HUES64 (cell line): Measurements from ENCODE around the gene MEN1.
"Not testable (repeated sequence)": the region's sequence is repeated elsewhere in the genome, so short reads cannot be mapped to it uniquely, and the experiment has no call there.

Experiments
- H3K27ac ChIP-seq: 2 replicates; pipeline ENCODE4 v1.7.0; 2013; ENCODE audit warnings: low read depth, low read length, inconsistent platforms
- H3K27me3 ChIP-seq: 2 replicates; pipeline ENCODE4 v1.6.1; 2013; ENCODE audit warnings: mild to moderate bottlenecking, low read length; ENCODE audit not compliant: insufficient read depth
- H3K36me3 ChIP-seq: 2 replicates; pipeline ENCODE4 v1.6.1; 2013; ENCODE audit warnings: mild to moderate bottlenecking, low read length; ENCODE audit not compliant: insufficient read depth
- H3K4me1 ChIP-seq: 2 replicates; pipeline ENCODE4 v1.6.1; 2013; ENCODE audit warnings: mild to moderate bottlenecking, low read length, moderate library complexity; ENCODE audit not compliant: insufficient read depth
- H3K4me3 ChIP-seq: 2 replicates; pipeline ENCODE4 v1.5.1; 2013; ENCODE audit warnings: mild to moderate bottlenecking, low read length, moderate library complexity
- H3K9ac ChIP-seq: 2 replicates; pipeline ENCODE4 v1.6.1; 2013; ENCODE audit warnings: mild to moderate bottlenecking, low read depth, low read length
- H3K9me3 ChIP-seq: 2 replicates; pipeline ENCODE4 v1.6.1; 2013; ENCODE audit warnings: low read depth, low read length; ENCODE audit not compliant: insufficient read depth
- WGBS: fragments of 150-250, 120-280 bp; methylation state at CpG from one replicate; pipeline ENCODE4 v1.1.7; 2013; ENCODE audit warnings: missing lambda C conversion rate; 5-methylcytosine and 5-hydroxymethylcytosine counted together

Gene MEN1

DNA sequence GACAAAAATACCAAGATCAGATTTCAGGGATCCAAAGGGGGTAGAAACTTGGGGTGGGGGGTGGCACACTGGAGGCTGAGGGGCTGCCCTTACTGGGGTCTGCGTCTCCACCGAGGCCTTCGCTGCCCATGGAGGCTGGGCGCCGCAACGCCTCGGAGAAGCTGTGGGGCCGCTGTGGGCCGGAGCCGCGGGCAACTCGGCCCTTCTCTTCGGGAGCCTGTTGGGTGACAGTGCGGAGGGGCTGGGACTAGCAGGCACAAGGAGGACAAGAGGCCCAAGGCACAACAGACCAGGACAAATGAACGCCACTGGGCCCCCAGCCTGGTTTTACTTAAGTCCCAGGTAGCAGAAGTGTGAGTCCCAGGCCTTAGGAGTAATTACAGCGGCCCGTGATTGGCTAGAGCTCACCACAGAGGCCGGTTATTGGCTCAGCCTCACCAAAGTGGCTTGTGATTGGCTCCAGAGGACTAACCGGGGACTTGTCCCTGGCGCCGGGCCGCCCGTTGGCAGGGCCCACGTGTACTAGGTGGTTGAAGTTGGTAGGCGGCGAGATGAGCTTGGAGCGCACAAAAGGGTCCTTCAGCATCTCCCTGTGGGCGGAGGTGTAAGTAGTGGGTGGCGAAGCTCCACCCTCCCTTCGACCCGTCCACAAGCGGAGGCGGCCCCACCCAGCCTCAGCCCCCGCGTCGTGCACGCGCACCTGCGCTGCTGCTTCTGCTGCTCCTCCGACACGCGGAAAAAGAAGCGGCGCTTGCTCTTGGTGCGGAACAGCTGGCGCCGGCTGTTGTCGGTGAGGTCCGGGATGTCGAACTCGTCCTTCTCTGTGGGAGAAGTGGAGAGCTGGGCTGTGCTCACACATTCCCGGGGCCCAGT is 16.5 kb upstream of the MEN1 start:
- Histone ChIP-seq H3K27ac (no peak overlapping the region), H3K27me3 (no peaks in the 10 kb centered on the region), H3K36me3 (peaks cover 7% of the 10 kb centered on the region; the same call in 1 of the 2 replicates), H3K4me1 (no peaks in the 10 kb centered on the region), H3K4me3 (no peak overlapping the region), H3K9me3 (no peaks in the 10 kb centered on the region), H3K9ac (no peak overlapping the region)
- WGBS: 94% methylated on average over 52 of the region's 52 CpGs

GRCh38 chr11:64826062-64826461 is 15.7 kb upstream of the MEN1 start:
- 85% methylated on average over 7 of the region's 7 CpGs for WGBS
- H3K9ac ChIP-seq: no peak overlapping the region
- H3K9me3 ChIP-seq: no peaks in the 10 kb centered on the region

GRCh38 chr11:64823568-64824119 is 13.3 kb upstream of the MEN1 start:
- no peaks in the 10 kb centered on the region for H3K4me1 ChIP-seq
- WGBS: 86% methylated on average over 11 of the region's 11 CpGs
- H3K9me3 ChIP-seq: no peaks in the 10 kb centered on the region

More at GRCh38 chr11:64826062-64826461, 15.7 kb upstream of the MEN1 start:
- Histone ChIP-seq H3K27me3 (no peaks in the 10 kb centered on the region), H3K36me3 (peaks cover 7% of the 10 kb centered on the region; the same call in 1 of the 2 replicates), H3K4me1 (no peaks in the 10 kb centered on the region), H3K4me3 (no peak overlapping the region), H3K27ac (no peak overlapping the region)

GRCh38 chr11:64817476-64817875 is 7.1 kb upstream of the MEN1 start:
- Histone ChIP-seq H3K4me1 (no peaks in the 10 kb centered on the region), H3K36me3 (no peaks in the 10 kb centered on the region), H3K27ac (no peak overlapping the region), H3K27me3 (no peaks in the 10 kb centered on the region), H3K9me3 (no peaks in the 10 kb centered on the region), H3K9ac (no peak overlapping the region), H3K4me3 (no peak overlapping the region)
- WGBS: 91% methylated on average over 3 of the region's 3 CpGs

More at GRCh38 chr11:64823568-64824119, 13.3 kb upstream of the MEN1 start:
- Histone ChIP-seq H3K27ac (no peak overlapping the region), H3K27me3 (no peaks in the 10 kb centered on the region), H3K9ac (no peak overlapping the region), H3K4me3 (no peak overlapping the region), H3K36me3 (no peaks in the 10 kb centered on the region)

DNA sequence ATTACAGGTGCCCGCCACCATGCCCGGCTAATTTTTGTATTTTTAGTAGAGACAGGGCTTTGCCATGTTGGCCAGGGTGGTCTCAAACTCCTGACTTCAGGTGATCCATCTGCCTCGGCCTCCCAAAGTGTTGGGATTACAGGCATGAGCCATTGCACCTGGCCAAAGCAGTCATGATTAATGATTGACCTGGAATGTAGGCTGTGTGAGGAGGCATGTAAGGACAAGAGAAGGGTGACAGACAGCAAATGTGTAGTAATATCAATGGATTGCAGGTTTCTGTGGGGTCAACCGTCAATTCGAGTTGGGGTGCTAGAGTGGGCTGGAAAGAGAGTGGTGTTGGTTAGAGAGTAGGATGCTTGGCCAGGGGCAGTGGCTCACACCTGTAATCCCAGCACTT is 5.1 kb upstream of the MEN1 start:
- H3K4me1 ChIP-seq, H3K36me3 ChIP-seq, H3K27ac ChIP-seq, H3K27me3 ChIP-seq, H3K9me3 ChIP-seq, H3K4me3 ChIP-seq, H3K9ac ChIP-seq: not testable (repeated sequence)
- 91% methylated on average over 5 of the region's 5 CpGs for WGBS

DNA sequence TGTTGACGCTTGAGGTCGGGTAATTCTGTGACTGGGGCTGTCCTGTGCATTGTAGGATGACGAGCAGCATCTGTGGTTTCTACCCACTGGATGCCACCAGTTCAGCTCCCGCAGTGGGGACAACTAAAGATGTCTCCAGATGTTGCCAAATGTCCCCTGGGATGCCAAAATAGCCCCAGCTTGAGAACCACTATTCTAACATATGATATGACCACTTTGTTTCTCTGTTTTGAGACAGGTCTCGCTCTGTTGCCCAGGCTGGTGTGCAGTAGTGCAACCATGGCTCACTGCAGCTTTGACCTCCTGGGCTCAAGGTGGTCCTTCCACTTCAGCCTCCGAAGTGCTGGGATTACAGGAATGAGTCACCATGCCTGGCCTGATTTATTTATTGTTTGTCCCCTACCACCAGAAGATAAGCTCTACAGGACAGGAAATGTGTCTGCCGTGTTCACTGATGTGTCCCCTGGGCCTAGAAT is 4.4 kb upstream of the MEN1 start:
- H3K27ac ChIP-seq: no peak overlapping the region
- no peaks in the 10 kb centered on the region for H3K36me3 ChIP-seq
- no peak overlapping the region for H3K9ac ChIP-seq
- 79% methylated on average over 7 of the region's 7 CpGs for WGBS
- H3K4me3 ChIP-seq: no peak overlapping the region
- H3K9me3 ChIP-seq: no peaks in the 10 kb centered on the region
- no peaks in the 10 kb centered on the region for H3K27me3 ChIP-seq
- H3K4me1 ChIP-seq: no peaks in the 10 kb centered on the region

DNA sequence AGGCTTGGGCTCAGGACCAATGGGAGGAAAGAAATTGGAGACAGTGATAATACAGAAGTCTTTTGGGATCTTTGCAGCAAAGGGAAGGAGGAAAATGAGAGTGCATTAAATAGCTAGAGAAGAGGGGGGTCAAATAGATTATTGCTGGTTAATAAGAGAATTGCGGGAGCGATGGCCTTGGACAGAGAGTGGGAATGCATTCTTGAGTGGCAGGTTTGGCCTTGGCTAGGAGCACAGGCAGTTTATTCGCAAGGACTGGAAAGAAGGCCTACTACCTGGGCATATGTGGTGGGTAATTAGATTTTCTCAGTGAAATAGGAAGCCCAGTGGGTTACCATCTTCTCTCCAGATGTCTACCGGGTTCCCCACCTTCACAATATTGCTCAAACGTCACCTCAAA is 3.5 kb upstream of the MEN1 start:
- no peaks in the 10 kb centered on the region for H3K36me3 ChIP-seq
- H3K27me3 ChIP-seq: no peaks in the 10 kb centered on the region
- H3K9me3 ChIP-seq: no peaks in the 10 kb centered on the region
- peaks cover 5% of the 10 kb centered on the region for H3K4me1 ChIP-seq
- 91% methylated on average over 5 of the region's 5 CpGs for WGBS
- H3K4me3 ChIP-seq: no peak overlapping the region
- H3K27ac ChIP-seq: no peak overlapping the region
- H3K9ac ChIP-seq: no peak overlapping the region

GRCh38 chr11:64810891-64811272 is 531 bp upstream of the MEN1 start:
- H3K4me3 ChIP-seq: peak overlapping the region; percentile 94
- no peak overlapping the region for H3K27ac ChIP-seq
- WGBS: 41% methylated on average over 14 of the region's 17 CpGs
- peaks cover 21% of the 10 kb centered on the region for H3K36me3 ChIP-seq
- H3K27me3 ChIP-seq: no peaks in the 10 kb centered on the region
- peak overlapping the region; percentile 49; the same call in 1 of the 2 replicates for H3K9ac ChIP-seq
- peaks cover 5% of the 10 kb centered on the region for H3K4me1 ChIP-seq
- H3K9me3 ChIP-seq: no peaks in the 10 kb centered on the region

DNA sequence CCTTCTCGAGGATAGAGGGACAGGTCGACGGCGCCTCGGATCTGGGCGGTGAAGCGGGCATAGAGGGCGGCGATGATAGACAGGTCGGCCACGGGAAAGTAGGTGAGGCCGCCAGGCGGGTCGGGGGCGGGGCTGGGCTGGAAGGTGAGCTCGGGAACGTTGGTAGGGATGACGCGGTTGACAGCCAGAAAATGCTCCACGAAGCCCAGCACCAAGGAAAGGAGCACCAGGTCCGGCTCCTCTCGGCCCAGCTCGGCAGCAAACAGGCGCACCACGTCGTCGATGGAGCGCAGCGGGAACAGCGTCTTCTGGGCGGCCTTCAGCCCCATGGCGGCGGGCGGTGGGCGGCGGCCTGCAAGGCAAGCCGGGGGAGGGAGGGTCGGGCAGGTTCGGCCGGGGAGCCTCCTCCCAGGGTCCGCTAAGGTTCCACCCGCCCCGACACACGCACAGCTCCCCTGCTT is 540 bp downstream of the MEN1 start:
- Histone ChIP-seq H3K36me3 (peaks cover 28% of the 10 kb centered on the region), H3K4me3 (peak overlapping the region; percentile 94), H3K4me1 (peaks cover 5% of the 10 kb centered on the region), H3K9ac (peak overlapping the region; percentile 61), H3K27ac (peak overlapping the region; percentile 60; the same call in 1 of the 2 replicates), H3K9me3 (no peaks in the 10 kb centered on the region), H3K27me3 (no peaks in the 10 kb centered on the region)
- 2% methylated on average over 44 of the region's 44 CpGs for WGBS

DNA sequence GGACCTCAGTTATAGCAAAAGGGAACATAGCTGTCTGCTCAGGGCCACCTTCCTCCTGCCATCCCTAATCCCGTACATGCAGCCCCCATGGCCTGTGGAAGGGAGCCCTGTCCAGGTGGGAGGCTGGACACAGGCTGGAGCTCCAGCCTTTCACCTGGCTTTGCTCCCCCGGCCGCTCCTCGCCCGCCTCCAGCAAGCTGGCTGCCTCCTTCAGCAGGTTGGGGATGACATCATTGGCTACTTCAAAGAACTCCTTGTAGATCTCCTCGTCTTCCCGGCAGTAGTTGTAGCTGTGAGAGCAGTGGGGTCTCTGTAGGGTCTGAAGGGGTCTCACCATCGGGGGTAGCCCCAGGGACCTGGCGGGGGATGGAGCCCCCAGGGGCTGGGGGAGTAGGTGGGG is 4.9 kb downstream of the MEN1 start:
- peaks cover 32% of the 10 kb centered on the region for H3K36me3 ChIP-seq
- no peak overlapping the region for H3K4me3 ChIP-seq
- no peaks in the 10 kb centered on the region for H3K27me3 ChIP-seq
- no peak overlapping the region for H3K9ac ChIP-seq
- peaks cover 10% of the 10 kb centered on the region for H3K4me1 ChIP-seq
- WGBS: 94% methylated on average over 9 of the region's 9 CpGs
- H3K9me3 ChIP-seq: no peaks in the 10 kb centered on the region
- no peak overlapping the region for H3K27ac ChIP-seq
